GDM1 (cell line): ENCODE measurements around the gene SHC1.
"Not testable (repeated sequence)": the region's sequence is repeated elsewhere in the genome, so short reads cannot be mapped to it uniquely, and the experiment has no call there.

Source experiments
- DNase-seq: peaks from one replicate; lab custom pipeline; 2025; lab: John Stamatoyannopoulos, UW

Gene SHC1

DNA sequence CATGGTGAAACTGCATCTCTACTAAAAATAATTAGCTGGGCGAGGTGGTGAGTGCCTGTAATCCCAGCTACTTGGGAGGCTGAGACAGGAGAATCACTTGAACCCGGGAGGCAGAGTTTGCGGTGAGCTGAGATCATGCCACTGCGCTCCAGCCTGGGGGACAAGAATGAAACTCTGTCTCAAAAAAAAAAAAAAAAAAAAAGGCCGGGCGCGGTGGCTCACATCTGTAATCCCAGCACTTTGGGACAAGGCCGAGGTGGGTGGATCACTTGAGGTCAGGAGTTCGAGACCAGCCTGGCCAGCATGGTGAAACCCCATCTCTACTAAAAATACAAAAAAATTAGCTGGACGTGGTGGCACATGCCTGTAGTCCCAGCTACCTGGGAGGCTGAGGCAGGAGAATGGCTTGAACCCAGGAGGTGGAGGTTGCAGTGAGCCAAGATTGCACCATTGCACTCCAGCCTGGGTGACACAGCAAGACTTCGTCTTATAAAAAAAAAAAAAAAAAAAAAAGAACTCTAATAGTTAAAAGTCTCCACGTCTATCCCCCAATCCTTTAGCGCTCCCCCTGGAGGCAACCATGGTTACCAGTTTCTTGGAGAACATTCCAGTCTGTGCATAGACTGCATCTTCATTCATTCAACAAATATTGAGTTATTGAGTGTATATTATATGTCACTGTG, 24.9 kb upstream of the SHC1 start:
- not testable (repeated sequence) for DNase-seq

DNA sequence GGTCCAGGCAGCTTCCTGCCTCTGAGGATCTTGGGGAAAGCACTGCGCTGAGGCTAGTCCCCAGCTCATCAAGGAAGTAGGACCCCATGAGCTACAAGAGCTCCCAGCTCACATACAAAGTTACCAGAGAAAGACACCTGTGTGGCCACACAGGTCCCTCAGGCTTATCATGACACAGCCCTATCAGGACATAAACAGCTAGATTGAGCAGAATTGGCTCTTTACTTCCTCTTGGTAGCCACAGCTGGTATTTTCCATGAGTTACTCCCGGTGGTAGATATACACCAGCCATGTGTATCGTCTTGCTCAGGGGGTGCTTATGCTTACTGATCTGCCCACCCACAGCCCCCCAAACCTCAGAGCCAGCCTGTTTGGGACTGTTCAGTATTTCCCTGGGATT, 24.0 kb upstream of the SHC1 start:
- no peak for DNase-seq

DNA sequence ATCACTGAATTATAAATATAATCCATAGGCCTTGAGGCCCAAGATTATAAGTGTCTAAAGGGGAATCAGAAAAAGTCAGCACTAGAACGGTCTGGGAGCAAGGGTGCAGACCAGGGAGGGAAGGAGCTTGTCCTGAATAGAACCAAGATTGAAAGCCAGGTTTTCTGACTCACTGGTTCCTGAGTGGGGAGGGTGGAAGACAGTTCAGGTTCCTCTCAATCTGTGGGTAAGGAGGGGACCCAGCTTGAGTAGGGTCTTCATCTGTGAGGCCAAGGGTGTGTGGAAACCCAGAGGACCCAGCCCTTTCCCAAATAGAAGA, 23.7 kb upstream of the SHC1 start:
- no peak for DNase-seq

- DNase-seq = no peak
Measured at GRCh38 chr1:154993572-154994268, 23.2 kb upstream of the SHC1 start, which contains the start of gene LENEP. TSS of gene LENEP (plus strand) at chr1:154993586. CDS start at chr1:154993608, 22 bp downstream.

DNA sequence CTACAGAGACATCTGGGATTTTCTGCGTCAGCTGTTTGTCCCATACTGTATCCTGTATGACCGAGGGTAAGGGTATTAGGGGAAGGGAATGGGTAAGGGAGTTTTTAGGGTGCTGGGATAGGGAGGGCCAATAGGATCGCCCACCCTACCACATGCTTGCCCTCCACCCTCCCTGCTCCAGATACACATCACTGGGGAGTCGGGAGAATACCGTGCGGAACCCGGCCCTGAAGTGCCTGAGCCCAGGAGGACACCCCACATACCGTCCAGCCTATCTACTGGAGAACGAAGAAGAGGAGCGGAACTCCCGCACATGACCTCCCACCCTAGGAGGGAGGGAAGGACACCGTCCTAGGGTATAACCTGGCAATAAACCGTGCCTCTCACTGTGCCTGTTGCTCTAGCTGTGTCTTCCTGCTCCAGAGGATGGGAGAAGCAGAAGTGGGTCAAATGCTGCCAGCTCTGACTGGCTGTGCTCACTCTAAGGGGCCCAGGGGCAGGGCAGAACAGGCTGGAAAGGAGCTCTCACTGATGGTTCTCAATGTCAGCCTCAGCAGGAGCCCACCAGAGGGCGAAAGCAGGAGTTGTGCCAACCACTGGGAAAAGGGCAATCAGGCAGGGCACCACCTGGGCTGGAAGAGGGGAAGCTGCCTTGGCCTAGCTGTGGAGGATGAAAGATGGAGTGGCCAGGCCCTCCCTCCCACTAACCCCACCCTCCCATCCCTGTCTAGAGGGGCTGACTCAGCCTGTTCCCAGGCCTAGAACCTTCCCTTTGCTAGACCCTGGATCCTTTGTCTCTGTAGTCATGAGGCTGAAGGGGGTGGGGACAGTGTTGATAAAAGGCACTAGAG, 22.4 kb upstream of the SHC1 start:
- DNase-seq = peak; percentile 47

GRCh38 chr1:154990276-154990675, 19.7 kb upstream of the SHC1 start:
- no peak for DNase-seq

DNA sequence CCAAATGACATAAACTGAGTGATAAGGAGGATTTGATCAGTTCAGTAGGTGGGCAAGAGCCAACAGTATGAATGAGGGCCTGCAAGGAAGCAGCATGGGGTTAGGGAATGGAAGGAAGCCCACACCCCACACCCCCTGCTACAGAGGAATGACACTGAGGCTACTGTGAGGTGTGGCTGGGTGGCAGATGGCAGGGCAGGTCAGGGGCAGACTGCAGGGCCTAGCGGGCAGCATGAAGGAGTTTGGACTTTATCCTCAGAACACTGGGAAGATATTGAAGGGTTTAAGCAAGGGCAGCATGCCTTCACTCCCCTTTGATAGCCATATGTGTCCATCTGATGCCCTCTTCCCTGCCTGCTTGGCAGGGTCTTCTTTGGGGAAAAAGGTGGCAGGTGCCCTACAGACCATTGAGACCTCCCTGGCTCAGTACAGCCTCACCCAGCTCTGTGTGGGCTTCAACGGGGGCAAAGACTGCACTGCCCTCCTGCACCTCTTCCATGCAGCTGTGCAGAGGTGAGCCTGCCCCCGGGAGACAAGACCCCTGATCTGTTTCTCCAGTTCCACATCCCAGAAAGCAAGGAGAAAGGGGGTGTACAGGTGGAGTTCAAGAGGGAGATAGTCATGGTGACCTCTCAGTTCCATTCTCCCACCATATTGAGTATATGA, 18.8 kb upstream of the SHC1 start:
- DNase-seq = no peak

DNA sequence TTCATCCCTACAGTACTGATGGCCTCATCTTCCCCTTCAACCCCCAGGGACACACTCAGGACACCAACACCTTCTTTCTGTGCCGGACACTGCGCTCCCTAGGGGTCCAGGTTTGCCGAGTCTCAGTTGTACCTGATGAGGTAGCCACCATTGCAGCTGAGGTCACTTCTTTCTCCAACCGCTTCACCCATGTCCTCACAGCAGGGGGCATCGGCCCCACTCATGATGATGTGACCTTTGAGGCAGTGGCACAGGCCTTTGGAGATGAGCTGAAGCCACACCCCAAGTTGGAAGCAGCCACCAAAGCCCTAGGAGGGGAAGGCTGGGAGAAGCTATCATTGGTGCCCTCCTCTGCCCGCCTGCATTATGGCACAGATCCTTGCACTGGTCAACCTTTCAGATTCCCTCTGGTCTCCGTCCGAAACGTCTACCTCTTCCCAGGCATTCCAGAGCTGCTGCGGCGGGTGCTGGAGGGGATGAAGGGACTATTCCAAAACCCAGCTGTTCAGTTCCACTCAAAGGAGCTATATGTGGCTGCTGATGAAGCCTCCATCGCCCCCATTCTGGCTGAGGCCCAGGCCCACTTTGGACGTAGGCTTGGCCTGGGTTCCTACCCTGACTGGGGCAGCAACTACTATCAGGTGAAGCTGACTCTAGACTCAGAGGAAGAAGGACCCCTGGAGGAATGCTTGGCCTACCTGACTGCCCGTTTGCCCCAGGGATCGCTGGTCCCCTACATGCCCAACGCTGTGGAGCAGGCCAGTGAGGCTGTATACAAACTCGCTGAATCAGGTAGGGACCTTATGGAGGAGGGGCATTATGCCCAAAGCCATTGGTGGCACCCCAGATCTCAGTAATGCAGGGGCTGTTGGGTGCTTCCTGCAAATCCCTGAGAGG, 17.8 kb upstream of the SHC1 start:
- DNase-seq = no peak

GRCh38 chr1:154987326-154987725, 16.8 kb upstream of the SHC1 start:
- no peak for DNase-seq

GRCh38 chr1:154986736-154987135, 16.2 kb upstream of the SHC1 start:
- not testable (repeated sequence) for DNase-seq

DNA sequence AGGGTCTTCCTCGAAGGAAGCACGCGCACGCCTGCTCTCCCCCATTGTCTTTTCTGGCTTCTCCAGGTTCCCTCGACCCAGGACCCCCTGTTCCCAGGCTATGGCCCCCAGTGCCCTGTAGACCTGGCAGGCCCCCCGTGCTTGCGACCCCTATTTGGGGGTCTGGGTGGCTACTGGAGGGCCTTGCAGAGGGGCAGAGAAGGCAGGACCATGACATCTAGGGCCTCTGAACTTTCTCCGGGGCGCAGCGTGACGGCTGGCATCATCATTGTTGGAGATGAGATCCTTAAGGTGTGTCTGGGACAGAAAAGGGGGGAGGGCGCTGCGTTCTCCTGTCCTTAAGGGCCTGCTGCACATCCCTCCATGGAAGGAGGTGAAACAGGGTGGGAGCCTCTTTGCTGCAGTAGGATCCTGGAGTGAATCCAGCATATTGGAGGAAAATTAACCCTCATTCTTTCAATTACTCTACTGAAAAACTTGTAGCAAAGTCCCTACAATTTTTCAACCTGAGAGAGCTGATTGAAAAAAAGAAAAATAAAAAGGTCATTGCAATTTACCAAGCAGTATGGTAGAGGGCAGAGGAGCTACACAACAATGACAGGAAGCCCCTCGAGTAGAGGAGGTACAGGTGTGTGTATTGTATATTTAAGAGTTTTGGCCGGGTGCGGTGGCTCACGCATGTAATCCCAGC, 13.4 kb upstream of the SHC1 start:
- DNase-seq = no peak

DNA sequence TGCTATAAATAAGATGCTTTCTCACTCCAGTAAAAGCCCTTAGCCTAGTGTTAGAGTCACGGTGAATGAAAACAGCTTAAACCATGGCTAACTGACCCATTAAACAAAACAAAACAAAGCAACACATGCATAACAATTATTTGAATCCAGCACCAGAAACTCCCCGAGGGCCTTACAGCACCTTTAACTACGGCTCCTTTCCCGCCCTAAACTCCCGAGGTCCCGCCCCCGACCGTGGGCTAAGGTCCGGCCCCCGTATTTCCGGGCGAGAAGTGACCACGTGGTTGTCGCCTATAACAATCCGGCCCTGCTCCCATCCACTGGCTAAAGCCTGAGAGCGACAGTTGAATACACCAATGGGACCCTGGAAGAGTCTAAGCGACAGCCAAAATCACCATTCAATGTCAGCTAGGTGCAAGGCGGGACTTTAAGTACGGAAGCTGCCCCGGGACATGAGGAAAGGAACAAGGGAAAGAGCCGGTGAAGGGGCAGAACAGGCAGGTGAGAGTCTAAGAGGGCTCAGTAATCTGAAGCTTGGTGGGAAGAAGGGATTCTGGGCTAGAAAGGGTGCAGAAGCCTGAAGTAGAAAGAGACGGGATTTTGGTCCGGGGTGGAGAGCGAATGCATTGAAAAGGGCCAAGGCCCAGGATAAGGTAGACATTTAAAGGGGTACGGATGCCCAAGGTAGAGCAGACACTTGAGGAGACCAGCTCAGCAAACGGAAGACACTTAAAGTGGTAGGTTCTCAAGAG, 12.5 kb upstream of the SHC1 start, which contains the start of gene FLAD1:
Gene FLAD1 (plus strand): TSS at position 448 of the 752 bp plus-strand sequence. CDS start 351 bp downstream, outside the sequence.
- peak; percentile 98 for DNase-seq

DNA sequence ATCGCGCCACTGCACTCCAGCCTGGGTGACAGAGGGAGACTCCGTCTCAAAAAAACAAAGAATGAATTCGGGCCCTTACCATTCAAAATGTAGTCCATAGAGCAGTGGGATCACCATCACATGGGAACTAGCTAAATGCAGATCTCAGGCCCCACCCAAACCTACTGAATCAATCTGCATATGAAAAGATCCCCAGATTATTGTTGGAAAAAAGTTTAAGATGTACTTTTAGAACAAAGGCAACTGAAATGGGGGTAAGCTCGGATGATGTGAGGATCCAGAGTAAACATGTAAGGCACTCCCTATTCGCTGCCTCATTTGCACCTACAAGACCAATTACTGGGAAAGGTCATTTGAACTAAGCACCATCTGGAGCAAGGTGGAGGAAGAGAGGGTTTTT, 11.8 kb upstream of the SHC1 start:
- no peak for DNase-seq

DNA sequence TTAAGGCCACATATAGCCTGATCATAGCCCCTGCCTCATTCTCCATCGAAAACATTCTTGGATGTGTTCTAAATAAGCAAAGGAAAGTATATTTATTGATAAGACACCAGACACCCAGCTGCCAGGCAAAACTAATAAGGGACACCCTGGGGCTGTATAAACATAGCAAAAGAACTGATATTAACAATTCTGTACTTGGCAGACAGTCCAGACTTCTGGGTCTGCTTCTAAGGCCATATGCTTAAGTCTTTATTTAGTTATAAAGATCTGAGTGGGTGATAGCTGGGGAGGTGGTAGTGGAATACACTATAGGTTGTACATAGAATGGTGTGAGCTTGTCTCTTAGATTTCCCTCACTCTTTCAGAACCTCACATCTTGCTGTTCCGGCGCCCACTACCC, 7.8 kb upstream of the SHC1 start:
- DNase-seq = no peak

DNA sequence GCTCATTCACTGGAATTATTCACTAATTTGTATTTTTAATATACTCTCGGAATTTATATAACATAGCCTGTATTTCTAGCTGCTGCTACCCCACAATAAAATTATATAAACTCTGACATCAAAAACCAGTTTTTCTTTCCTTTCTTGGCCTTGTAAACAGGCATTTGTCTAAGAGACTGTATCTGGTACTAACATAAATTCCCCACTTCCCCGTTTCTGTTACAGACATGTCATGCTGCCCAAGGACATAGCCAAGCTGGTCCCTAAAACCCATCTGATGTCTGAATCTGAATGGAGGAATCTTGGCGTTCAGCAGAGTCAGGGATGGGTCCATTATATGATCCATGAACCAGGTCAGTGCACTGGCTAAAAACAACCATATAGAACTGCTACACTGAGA, 7.2 kb upstream of the SHC1 start:
- not testable (repeated sequence) for DNase-seq

- DNase-seq = no peak
Measured at GRCh38 chr1:154975409-154976059, 5.0 kb upstream of the SHC1 start.

DNA sequence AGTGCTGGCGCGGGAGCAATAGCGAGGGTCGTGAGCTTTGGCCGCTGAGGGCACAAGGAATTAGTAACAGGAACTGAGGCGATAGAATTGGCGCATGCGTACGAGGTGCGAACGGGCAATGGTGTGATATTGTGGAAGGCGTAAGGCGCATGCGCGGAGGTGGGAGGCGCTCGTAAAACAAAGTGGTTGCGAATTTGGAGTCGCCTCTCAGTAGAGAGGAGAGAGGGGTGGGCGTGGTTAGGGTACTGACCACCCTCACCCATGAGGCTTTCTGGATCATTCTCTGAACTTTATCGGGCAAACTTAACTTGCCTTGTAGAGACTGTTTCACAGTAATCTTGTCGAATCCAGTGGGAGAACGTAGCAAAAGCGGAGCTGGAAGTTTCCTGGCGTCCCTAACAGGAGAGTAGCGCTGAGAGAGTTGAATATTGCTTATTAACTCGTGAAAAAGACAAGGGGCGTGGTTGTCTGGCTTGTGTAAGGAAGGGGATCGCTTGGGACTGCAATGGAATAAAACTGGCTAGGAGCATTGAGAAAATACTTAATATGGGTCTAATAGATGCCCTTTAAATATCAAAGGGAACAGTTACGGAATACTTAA, 4.4 kb upstream of the SHC1 start:
- peak; percentile 93 for DNase-seq

GRCh38 chr1:154974102-154974807, 3.7 kb upstream of the SHC1 start, which contains the start of gene CKS1B:
TSS of gene CKS1B (plus strand) at chr1:154974681. CDS start at chr1:154974746, 65 bp downstream.
- DNase-seq = peak; percentile 99
